Stomach (tissue), 4 donors: ENCODE results near the gene OR10C1.

Experiments used
- CTCF ChIP-seq, 7 experiments: fragments of 450-650 bp in 4 of 7; fragments of 200-600 bp in 3 of 7; sonication (generic) in 3 of 7; IDR thresholded peaks; one replicate each; pipeline ENCODE4 v1.5.1; 2016 to 2019; ENCODE audit warnings: antibody characterized with exemption in 7 of 7, control low read depth in 2 of 7, mild to moderate bottlenecking in 1 of 7
- POLR2A ChIP-seq, 4 donors: fragments of 450-650 bp; IDR thresholded peaks; one replicate each; pipeline ENCODE4 v1.6.1; 2016; ENCODE audit warnings: antibody characterized with exemption in 4 of 4, control low read depth in 2 of 4, mild to moderate bottlenecking in 1 of 4, moderate library complexity in 1 of 4
- POLR2AphosphoS5 ChIP-seq, 3 donors: sonication (generic); formaldehyde crosslinking; IDR thresholded peaks; one replicate each; pipeline ENCODE4 v1.6.1; 2016; ENCODE audit warnings: antibody characterized with exemption in 3 of 3

- no peak for TF ChIP-seq CTCF (IDR thresholded peaks at IDR 0.05)
- TF ChIP-seq POLR2AphosphoS5 (IDR thresholded peaks at IDR 0.05): no peak
- no peak for TF ChIP-seq POLR2A (IDR thresholded peaks at IDR 0.05)
Measured at GRCh38 chr6:29442719-29443118, 3.6 kb downstream of the OR10C1 start.
